ENCODE measurements around the gene RAG2. TPM values are rescaled to one million over a fixed set of nuclear protein-coding genes. Genes with fewer than 3 reads are reported as not detected.

RAG2 gene
- 0.52 TPM for polyA plus RNA-seq (ENCODE audit: insufficient read length)
- long read RNA-seq, donor 1: 0 reads
- long read RNA-seq, donor 2: 0 reads
- long read RNA-seq, donor 3: 0 reads
- long read RNA-seq, donor 4, partial matches to known transcripts: 0 of 1 reads
- long read RNA-seq, donor 4, other reads (novel, unspliced or antisense): 0 of 1 reads
- long read RNA-seq, donor 5, partial matches to known transcripts: 131 of 185 reads
- long read RNA-seq, donor 5, other reads (novel, unspliced or antisense): 54 of 185 reads
- long read RNA-seq, donor 6: 0 reads
- long read RNA-seq, donor 7: 0 reads
- long read RNA-seq, donor 8: 0 reads

DNA sequence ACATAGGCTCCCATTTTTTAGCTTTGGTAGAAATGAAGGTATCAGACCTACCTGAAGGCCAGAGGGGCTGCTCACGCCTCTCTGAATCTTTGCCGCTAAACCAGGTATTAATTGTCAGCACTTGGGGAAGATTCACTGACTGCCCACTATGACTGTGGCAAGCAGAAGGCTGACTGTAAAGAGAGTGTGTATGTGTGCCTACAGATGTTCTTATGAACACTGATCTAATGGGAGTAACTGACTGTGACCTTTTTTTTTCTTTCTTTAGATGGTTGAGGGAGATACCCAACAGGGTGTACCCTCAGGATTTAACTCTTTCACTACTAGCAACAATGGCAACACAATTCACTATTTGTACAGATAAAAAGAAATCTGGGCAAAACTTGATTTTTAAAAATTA is at the start of gene RAG2:
Gene RAG2, minus strand, starts transcription at position 186 of the 400 bp plus-strand sequence. CDS start 4,068 bp downstream, outside the sequence.
- DNase-seq: no peak

DNA sequence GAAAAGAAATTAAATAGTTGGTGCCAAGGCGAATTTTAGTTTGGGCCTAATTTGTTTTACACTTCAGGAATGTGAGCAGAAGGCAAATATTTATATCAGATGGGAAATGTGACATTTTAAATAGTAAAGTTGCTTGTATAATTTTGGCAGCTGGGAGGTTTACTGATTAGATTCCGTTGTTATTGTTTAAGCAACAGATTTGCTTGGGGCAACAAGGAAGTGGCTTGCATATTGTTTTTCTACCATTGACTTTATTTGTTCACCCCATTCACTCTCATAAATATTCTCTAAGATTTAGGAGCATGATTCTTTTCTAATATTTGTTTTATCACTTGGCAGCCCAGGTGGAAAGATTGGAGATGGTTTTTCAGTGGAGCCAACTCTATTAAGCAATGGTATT is 40.5 kb upstream of the RAG2 start:
- no peak for DNase-seq

DNA sequence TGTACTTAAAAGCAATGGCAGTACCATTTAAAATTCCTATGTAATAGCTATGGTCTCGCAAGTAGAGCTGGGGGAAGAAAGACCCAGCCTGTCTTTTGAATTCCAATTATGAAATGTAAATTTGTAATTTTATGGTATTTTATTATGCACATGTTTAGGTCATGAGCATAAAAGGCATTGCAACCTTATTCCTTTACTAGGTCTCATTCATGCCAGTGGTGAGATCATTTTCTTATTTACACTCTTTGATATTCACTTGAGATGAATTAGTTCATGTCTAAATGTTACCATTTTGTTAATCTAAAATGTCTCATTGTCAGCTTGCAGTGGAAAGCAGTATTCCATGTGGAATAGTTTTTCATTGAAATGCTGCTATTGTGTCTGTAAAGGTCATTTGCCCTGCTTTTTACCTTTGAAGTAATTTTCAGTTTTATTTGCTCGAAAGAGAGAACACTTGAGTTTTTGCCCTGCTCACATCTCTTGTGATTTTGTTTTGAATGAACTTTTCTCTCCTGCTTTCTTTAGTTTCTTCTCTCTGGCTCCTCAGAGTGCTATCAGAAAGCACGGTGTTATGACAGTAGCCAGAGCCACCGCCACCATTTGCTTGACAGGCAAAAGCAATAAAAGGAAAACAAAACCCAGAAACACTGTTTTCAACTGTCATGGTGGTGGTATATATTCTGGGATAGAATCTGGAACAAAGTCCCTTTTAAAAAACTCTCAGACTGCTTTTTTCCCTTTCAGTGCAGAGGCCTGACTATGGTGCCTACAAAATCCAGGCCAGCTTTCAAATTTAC is 37.2 kb upstream of the RAG2 start:
- no peak for DNase-seq

DNA sequence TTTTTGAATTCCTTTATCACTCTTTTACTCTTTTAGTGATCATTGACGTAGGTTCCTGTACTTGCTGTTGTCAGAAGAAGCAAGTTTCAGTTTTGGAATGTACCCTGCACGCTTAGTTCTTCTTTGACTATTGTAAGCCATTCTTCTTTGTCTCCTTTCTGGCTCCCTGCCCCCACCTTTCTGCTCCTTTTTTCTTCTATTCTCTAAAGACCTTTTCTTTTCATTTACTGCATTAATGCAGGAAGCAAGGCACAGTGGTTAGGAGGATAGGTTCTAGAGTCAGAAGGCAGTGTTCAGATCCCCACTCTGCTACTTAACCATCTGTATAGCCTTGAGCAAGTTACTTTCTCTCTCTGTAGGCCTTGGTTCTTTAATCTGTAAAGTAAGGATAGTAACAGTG is 33.7 kb upstream of the RAG2 start:
- DNase-seq: no peak

DNA sequence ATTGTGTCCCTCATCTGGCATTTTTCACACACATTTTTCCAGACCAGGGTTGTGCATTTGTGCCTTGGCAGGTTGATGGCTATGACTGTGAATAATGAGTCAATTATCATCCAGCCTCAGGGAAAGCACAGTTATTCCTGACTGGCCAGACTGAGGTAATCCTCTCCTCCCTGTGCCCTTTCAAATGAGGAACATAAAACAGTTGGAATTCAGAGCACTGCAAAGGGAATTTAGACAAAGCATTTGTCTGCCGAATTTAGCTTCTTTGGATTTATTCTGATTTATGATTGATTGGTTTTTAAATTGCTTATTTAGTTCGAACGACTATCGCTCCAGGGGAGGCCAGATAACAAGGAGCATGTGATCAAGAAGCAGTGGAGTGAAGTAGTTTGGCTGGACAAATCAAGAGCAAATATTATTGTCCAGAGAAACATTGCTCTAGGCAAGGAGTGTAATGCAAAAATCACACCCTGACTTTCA is 30.8 kb upstream of the RAG2 start:
- DNase-seq: no peak

DNA sequence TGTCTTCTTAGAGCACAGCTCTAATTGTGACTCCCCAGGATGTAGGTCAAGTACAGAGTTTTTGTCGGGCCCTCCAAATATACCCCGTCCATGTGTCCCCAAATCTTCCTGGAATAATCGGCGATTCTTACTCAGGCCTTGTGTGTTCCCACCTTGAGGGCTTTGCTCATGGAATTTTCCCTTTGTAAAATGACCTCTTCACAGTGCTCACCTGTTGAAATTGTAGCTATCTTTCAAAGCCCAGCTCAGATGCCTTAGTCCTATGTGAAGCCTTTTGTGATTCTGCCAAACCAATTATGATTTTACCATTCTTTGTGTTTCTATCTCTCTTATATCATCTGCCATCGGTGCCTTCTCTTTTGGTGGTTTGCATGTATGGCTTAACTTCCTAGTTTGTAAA is 30.1 kb upstream of the RAG2 start:
- DNase-seq: no peak

DNA sequence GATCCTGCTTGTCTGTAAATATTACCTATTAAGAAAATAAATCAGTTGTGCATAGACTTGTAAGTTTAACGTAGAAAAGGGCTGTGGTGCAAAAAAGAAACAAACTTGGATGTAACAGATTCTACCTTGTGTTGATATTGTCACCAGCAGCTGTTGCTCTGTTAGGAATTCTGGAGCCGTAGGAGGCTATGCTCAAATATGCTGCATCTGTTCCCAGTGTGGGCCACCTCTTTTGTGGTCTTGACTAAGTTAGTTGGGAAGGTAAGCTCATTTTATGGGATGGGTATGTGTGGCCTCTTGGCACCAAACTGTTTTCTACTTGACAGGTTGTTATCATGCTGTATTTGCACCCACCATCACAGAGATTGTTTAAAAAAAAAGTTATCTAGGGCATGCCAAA is 29.4 kb upstream of the RAG2 start:
- no peak for DNase-seq

DNA sequence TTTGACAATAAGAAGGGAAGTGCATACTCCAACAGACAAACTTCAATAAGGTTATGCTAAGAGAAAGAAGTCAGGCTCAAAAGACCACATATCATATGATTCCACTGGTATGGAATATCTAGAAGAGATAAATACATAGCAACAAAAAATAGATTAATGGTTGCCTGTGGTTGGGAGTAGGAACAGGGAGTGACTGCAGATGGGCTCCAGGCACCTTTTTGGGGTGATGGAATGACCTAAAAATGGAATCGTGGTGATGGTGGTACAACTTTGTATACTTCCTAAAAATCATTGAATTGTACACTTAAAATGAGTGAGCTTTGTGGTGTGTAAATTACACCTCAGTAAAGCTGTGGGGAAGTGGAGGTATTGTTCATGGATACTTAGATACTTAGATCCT is 29.0 kb upstream of the RAG2 start:
- DNase-seq: no peak

DNA sequence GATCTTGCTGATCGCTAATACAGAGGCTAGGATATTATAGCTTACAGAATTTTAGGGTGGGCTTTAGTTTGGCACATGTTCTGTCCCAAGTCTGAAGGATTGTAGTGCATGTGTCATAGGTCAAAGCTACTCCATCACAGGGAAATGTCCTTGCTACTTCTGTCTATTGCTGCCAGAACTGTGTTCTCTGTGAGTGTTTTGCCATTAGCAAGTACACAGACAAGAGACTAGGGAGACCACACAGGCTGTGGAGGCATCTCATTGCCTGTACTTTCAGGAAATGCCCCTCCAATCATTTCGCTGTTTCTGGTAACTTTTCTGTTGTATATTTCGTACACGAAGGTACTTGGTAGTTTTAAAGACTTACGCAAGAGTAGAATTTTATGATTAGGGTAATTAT is 25.5 kb upstream of the RAG2 start:
- no peak for DNase-seq

DNA sequence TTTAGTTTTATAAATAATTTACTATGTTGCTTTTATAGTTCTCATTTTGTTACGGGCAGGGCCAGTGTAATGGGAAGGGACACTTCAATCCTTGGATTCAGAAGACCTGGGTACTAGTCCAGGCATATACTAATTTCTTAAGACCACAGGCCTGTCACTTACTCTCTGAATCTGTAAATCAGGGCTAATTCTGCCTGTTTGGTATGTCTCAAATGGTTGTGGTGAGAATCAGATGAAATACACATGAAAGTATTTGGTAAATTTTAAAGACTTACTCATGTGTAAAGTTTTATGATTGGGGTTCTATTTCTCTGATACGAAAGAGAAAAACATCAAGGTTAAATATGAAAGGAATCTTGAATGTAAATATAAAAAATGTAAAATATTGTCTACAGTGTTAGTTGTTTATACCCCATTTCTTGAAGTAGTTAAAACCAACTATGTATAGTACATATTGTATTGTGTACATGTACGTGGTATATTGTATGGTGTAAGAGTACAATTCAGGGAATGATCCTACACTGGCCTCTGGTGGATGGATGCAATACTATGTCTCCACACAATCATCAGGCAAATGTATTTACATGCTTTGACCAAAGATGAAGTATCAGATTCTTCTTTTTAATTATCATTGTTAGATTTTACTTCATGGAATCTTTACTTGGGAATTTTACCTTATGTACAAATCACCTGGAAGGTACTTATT is 24.5 kb upstream of the RAG2 start:
- no peak for DNase-seq

DNA sequence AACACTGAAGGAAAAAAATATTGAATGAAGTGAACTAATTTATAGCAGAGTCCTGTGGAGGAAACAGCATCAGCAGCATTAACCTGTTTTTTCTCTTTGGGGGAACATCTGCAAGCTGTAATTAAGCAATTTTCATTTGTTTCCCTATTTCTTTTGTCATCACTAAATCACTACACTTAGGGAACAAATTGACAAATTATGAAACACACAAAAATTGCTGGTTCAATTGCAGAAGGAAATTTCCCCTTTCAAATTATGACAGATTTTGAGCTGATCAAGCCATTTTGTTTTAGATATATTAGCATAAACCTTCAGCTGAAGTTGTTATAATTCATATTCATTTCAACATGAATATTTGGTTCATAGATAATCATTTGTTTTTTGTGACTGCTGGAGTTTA is 22.2 kb upstream of the RAG2 start:
- no peak for DNase-seq

DNA sequence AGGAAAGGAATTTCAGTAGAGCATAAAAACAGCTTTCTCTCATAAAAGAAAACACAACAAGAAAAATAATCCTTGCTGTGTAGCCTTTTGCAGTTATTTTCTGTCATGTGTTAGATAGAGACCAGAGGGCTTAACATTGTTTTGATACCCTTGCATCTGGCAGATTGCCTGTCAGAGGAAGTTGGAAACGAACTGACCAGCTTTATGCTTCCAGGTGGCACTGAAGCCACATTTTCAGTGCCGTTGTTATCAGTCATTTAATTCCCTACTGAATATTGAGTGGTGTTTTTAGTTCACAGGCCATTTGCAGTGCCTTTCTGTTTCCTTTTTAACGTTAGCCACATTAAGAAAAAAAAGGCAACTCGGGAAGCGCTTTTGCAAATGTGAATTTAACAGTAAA is 21.5 kb upstream of the RAG2 start:
- DNase-seq: no peak

DNA sequence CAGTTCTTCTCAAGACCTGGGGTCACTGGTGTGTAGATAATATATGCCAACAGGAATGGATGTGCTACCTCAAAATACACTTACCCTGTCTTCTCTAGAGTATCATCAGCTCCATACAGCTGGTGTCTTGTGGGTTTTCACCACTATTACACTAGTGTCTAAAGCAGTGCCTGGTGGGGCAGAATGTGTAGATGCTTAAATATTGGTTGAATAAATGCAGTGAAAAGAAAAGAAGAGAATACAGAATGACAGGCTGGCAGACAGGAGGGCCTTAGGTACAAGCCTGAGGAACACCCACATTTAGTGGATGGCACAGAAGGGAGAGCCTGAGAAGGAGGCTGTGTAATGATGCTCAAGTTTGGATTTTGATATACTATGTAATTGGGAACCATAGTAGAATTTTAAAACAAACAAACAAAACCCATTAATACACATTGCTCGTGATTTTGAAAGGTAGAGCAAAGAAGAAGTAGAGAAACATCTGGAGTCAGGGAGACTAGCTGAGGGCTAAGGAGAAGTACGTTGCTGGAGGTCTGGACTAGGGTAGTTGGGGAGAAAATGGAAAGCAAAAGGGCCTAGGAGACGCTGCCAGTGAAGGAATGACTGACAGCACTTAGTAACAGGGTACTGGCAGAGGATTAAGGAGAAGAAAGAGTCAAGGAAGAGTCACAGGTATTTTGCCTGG is 20.5 kb upstream of the RAG2 start:
- DNase-seq: no peak

DNA sequence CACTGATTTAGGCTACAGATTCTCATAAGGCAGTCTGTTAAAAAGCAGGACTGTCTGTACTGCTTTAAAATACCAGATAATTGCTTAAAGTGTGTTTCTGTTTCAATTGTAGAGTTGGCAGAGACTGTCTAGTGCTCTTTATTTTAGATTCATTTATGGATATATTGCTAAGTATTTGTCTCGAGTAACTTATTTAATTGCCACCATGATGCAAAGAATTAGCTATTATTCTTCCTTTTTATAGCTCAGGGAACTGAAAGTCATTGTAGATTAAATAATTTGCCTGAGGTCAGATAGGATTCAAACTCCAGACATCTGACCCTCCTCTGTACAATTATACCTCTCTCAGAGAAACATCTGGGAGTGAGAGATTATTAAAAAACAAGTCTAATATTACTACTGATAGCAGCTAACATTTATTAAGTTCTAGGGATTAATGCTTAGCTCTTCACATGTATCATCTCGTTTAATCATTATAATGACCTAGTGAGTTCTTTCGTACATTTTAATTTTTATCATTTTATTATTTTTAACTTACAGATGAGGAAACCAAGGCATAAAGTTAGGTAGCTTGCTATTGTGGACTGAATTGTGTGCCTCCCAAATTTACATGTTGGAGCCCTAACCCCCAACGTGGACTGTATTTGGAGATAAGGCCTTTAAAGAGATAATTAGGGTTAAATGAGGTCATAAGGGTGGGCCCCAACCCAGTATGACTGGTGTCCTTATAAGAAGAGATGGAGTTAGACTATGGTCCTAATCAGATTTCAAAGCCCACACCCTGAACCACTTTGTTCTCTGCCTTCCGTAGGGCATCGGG is 19.7 kb upstream of the RAG2 start:
- no peak for DNase-seq

DNA sequence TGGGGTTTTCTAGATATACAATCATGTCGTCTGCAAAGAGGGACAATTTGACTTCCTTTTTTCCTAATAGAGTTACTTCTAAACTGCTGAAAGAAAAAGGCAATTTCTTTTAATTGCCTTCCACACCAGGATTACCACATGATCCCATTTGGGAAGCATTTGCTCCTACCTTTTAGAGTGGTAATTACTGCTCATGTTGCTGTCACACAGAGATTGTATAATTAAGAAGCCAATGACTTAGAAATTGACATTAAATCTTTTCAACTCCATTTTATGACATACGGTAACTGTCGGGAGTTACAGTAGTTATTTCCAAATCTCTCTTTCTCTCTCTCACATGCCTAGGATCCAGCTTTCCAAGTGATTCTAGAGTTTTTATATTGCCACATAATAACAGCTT is 17.8 kb upstream of the RAG2 start:
- DNase-seq: no peak

DNA sequence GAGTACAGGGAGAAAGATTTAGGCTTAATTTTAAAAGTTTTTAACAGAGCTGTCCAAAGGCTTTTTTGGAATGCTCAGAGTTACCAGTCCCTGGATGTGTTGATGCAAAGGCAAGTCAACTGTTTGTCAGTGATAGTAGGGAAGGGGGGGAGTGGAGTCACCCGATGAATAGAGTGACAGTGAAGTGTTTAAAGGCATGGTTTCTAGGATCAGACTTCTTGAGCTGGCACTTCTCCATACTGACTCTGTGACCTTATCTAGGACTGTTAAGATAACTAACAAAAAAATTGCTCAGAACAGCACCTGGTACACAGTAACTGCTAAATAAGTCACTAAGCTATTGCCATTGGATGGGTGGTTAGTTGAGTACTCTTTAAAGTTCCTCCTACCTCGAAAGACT is 11.3 kb upstream of the RAG2 start:
- DNase-seq: no peak

DNA sequence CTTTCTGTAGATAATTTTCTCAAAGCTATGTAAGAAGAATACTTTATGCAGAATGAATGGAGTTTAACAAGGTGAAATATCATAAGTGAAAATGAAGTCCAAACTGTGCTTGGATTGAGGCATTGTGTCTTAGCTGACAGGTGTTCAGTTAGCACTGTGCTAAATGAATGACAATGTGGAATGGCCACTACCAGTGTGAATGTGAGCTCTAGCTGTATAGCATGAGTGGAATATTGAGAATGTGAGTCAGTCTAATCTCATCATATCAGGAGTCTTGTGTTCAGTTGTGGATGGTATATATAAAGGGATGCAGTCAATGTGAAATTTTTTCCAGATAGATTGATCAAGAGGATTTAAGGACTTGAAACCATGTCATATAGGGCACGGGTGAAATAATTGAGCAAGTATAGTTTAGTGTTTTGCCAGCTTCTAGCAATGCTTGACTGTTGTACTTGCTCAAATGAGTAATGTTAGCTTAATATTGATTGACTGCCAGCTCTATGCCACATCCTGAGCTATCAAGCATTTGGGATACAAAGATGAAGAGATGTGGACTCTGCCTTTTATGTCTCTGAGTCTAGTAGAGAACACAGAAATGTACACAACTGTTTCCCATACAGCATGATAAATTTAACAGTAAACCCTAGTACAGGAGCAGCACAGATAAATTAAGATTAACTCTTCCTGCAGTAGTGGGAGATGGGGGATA is 10.6 kb upstream of the RAG2 start:
- no peak for DNase-seq

DNA sequence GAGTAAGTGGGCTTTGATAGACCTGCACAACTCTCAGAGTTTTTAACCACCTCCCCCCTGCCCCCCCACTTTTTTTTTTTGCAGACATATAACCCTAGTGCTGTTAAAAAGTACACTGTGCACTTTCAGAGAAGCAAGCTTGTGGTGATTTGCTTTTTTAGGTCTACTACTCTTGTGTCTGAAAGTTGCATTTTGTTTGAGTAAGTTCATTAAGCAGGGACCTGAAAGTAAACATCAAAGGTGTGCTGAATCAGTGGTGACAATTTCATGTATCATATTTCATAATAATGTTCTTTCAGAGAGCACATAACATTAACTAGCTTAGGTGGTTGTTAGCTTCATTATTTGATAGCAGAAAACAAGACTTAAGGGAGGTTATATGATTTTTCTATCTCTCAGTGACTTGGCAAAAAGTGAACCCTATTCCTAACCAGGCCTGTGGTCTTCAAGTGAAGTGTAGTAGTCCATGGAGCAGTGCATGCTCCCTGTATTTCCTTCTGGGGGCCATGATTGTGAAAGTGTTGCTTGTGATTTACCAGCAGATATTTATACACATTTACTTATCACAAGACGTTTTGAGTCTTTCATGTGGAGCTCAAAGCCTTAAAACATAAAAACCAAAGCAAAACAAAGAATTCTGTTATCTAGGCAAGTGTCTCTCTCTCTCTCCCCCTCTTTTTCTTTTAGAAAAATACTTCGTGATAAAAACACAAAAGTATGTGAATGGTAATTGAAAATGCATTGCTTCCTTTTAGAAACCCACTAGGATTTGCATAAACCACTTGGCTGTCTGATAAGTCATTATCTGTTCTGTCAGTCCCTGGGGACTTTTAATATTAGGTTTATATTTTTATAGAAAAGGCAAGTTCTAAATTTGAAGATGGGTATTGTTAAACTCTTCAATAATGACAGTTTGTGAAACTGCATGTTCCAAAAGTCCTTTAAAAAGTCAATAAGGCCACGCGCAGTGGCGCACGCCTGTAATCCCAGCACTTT is 7.5 kb upstream of the RAG2 start:
- no peak for DNase-seq

DNA sequence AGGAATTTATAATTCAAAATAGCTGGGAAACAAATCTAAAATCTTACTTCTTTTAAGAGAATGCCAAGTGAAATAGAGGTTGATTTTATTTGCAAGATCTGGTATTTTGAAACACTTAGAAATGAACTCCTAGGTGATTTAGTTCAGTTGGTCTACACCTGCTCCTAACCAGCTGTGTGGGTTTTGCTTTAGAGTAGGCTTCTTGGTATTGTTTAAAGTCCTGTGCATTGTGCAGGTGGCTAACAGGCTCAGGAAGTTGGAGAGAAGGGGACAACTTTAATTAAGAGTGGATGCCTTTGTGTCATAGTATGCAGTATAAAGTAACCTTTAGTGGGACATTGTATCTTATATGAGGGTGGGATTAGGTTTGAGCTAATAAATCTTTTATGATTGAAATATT is 4.1 kb upstream of the RAG2 start:
- no peak for DNase-seq

DNA sequence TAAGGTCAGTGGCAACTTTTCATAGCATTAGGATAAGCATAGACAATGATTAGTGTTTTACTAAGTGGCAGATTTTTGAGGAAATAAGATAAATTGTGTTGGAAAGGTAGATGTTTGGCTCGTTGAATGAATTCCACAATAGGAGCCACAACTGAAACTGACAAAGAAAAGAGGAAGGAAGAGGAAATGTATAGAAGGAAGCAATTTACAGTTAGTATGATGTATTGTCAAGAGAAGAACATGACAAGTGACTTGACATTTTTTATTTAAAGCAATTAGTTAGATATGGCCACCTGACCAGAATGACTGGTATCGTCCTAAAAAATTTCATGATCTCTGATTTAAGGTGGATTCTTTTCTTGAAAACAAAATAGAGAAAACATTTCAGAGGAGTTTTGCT is 3.1 kb upstream of the RAG2 start:
- DNase-seq: no peak
